ENCODE results near the gene KHDRBS2. TPM values are rescaled to one million over a fixed set of nuclear protein-coding genes. Genes with fewer than 3 reads are reported as not detected.

The KHDRBS2 gene
- total and polyA plus RNA-seq, 2 experiments from 2014 or later: 5.4 to 11.7 TPM

GRCh38 chr6:61751986-61752385 is 534.0 kb downstream of the KHDRBS2 start:
- Histone ChIP-seq H4K20me1 (replicated peaks; ENCODE audit: insufficient read depth) (no peaks in the 10 kb centered on the region), H3K27me3 (ENCODE audit: insufficient read depth) (no peaks in the 10 kb centered on the region), H3K4me3 (no peak overlapping the region), H2AFZ (no peak overlapping the region), H3K9me2 (ENCODE audit: insufficient read depth) (no peaks in the 10 kb centered on the region), H3K36me3 (ENCODE audit: insufficient read depth) (no peaks in the 10 kb centered on the region), H3K4me2 (no peak overlapping the region), H3K27ac (ENCODE audit: low read depth) (no peak overlapping the region), H3K4me1 (ENCODE audit: insufficient read depth) (no peaks in the 10 kb centered on the region), H3K79me2 (replicated peaks; ENCODE audit: insufficient read depth) (no peaks in the 10 kb centered on the region), H3F3A (replicated peaks; ENCODE audit: low read depth) (no peaks in the 10 kb centered on the region)
- DNase-seq (ENCODE audit: low spot score) (no peak), ATAC-seq (no peak)
- Mint-ChIP-seq H3K4me1 (no peaks in the 10 kb centered on the region), H3K4me3 (no peak overlapping the region), H3K27ac (no peak overlapping the region), H3K36me3 (ENCODE audit: low read depth) (no peaks in the 10 kb centered on the region), H3K9me3 (peaks cover 4% of the 10 kb centered on the region; the same call in 2 of the 3 replicates), H3K27me3 (ENCODE audit: insufficient read depth, low read depth, poor library complexity) (no peaks in the 10 kb centered on the region)
- TF ChIP-seq EZH2 (IDR thresholded peaks at IDR 0.05; ENCODE audit: low read depth, unreplicated experiment): no peak
- no peak for TF ChIP-seq ETS1 (IDR thresholded peaks at IDR 0.05)

GRCh38 chr6:61745994-61746393 is 540.0 kb downstream of the KHDRBS2 start:
- Mint-ChIP-seq H3K4me1 (no peaks in the 10 kb centered on the region), H3K4me3 (no peak overlapping the region), H3K36me3 (ENCODE audit: low read depth) (peaks cover 5% of the 10 kb centered on the region)
- TF ChIP-seq EZH2phosphoT487 (IDR thresholded peaks at IDR 0.05; ENCODE audit: unreplicated experiment): no peak
- TF ChIP-seq POLR2AphosphoS5 (IDR thresholded peaks at IDR 0.05; ENCODE audit: low read depth): no peak
- no peak for TF ChIP-seq NANOG (IDR thresholded peaks at IDR 0.05; ENCODE audit: borderline replicate concordance)
- TF ChIP-seq ZNF331 (CRISPR knock-in tag; IDR thresholded peaks at IDR 0.05; ENCODE audit: low read depth): no peak
- no peak for TF ChIP-seq EZH2 (IDR thresholded peaks at IDR 0.05; ENCODE audit: low read depth, unreplicated experiment)
- TF ChIP-seq ZNF114 (CRISPR knock-in tag; IDR thresholded peaks at IDR 0.05): no peak
- TF ChIP-seq REST (IDR thresholded peaks at IDR 0.05; ENCODE audit: unreplicated experiment): no peak
- TF ChIP-seq CREB1 (CRISPR knock-in tag; IDR thresholded peaks at IDR 0.05; ENCODE audit: low read depth): no peak
- no peak for TF ChIP-seq ZNF462 (CRISPR knock-in tag; IDR thresholded peaks at IDR 0.05)

More at GRCh38 chr6:61745994-61746393, 540.0 kb downstream of the KHDRBS2 start:
- H4K20me1 ChIP-seq (replicated peaks; ENCODE audit: insufficient read depth): no peaks in the 10 kb centered on the region
- H3K4me1 ChIP-seq (ENCODE audit: insufficient read depth): no peaks in the 10 kb centered on the region
- H3K9me3 Mint-ChIP-seq: peaks cover 13% of the 10 kb centered on the region
- no peak overlapping the region for H3K27ac Mint-ChIP-seq
- no peaks in the 10 kb centered on the region for H3K27me3 ChIP-seq (ENCODE audit: insufficient read depth)
- H3K27ac ChIP-seq (ENCODE audit: low read depth): no peak overlapping the region
- no peaks in the 10 kb centered on the region for H3K9me2 ChIP-seq (ENCODE audit: insufficient read depth)
- no peak overlapping the region for H3K4me2 ChIP-seq
- DNase-seq (ENCODE audit: low spot score) (no peak), ATAC-seq (no peak)
- H3K79me2 ChIP-seq (replicated peaks; ENCODE audit: insufficient read depth): no peaks in the 10 kb centered on the region
- no peaks in the 10 kb centered on the region for H3K36me3 ChIP-seq (ENCODE audit: insufficient read depth)
- no peak overlapping the region for H2AFZ ChIP-seq
- no peak overlapping the region for H3K4me3 ChIP-seq
- no peaks in the 10 kb centered on the region for H3F3A ChIP-seq (replicated peaks; ENCODE audit: low read depth)
- no peaks in the 10 kb centered on the region for H3K27me3 Mint-ChIP-seq (ENCODE audit: insufficient read depth, low read depth, poor library complexity)

All from GM23338 (cell line).